C4-2B (cell line): ENCODE measurements around the gene EYA4.

Source experiments
- H3K27ac ChIP-seq: fragments of 450-650 bp; 2 replicates; pipeline ENCODE4 v1.5.1; 2017
- CTCF ChIP-seq: fragments of 450-650 bp; conservative IDR thresholded peaks from 2 replicates; pipeline ENCODE4 v1.5.1; 2017; ENCODE audit warnings: mild to moderate bottlenecking
- ZFX ChIP-seq: fragments of 450-650 bp; IDR thresholded peaks from 2 replicates; pipeline ENCODE4 v1.6.1; 2017

Gene EYA4

GRCh38 chr6:133206942-133207341 is 34.2 kb upstream of the EYA4 start:
- H3K27ac ChIP-seq: no peak overlapping the region
- TF ChIP-seq ZFX (no peak), CTCF (no peak)

GRCh38 chr6:133207754-133208153 is 33.4 kb upstream of the EYA4 start:
- TF ChIP-seq CTCF (no peak), ZFX (no peak)
- no peak overlapping the region for H3K27ac ChIP-seq

- no peak for TF ChIP-seq ZFX
- TF ChIP-seq CTCF: no peak
- no peak overlapping the region for H3K27ac ChIP-seq
Measured at GRCh38 chr6:133208183-133208755, 32.9 kb upstream of the EYA4 start.

GRCh38 chr6:133214267-133214666 is 26.9 kb upstream of the EYA4 start:
- H3K27ac ChIP-seq: no peak overlapping the region
- TF ChIP-seq CTCF: no peak

GRCh38 chr6:133218852-133219251 is 22.3 kb upstream of the EYA4 start:
- TF ChIP-seq ZFX: no peak
- TF ChIP-seq CTCF: no peak
- H3K27ac ChIP-seq: no peak overlapping the region

- no peak overlapping the region for H3K27ac ChIP-seq
- TF ChIP-seq CTCF: no peak
Measured at GRCh38 chr6:133223452-133224029, 17.6 kb upstream of the EYA4 start.

GRCh38 chr6:133225560-133225959 is 15.6 kb upstream of the EYA4 start:
- no peak for TF ChIP-seq ZFX
- TF ChIP-seq CTCF: no peak

More at GRCh38 chr6:133225560-133225959, 15.6 kb upstream of the EYA4 start:
- H3K27ac ChIP-seq: no peak overlapping the region
